HCT116 (cell line): Measurements from ENCODE around the gene SLC16A4. TPM values are rescaled to one million over a fixed set of nuclear protein-coding genes. Genes with fewer than 3 reads are reported as not detected.

Experiments
- ATAC-seq: fragments of 200-7000 bp; cut with Tn5 transposase; 2 replicates; pipeline ENCODE4 v1.9.1; 2020; ENCODE audit warnings: mild to moderate bottlenecking, moderate library complexity
- BruUV-seq: library from RNA; stranded (reverse); fragments of 400-500 nt; replicated peaks from 2 replicates; lab custom pipeline; 2021; lab: Mats Ljungman, UMichigan
- CTCF ChIA-PET: fragments of 300-600 bp; sonication (Branson Sonifier 250); formaldehyde crosslinking; loops from one replicate; lab custom pipeline; 2021; ENCODE audit warnings: antibody characterized with exemption; lab: Charles Lee
- POLR2A ChIA-PET: fragments of 300-600, 350-600 bp; sonication (Branson Sonifier 250); formaldehyde crosslinking; loops from one replicate; lab custom pipeline; 2021; ENCODE audit warnings: antibody characterized with exemption; lab: Charles Lee
- RAD21 ChIA-PET, 2 experiments: fragments of 300-600 bp; sonication (Branson Sonifier 250); formaldehyde crosslinking; loops; one replicate each; lab custom pipeline; 2023; ENCODE audit warnings: low total read pairs in 2 of 2; ENCODE audit not compliant: uncharacterized antibody in 2 of 2, unreplicated experiment in 2 of 2, low non-redundant PET in 1 of 2; lab: Charles Lee
- DNase-seq: peaks from one replicate; pipeline ENCODE4 v3.0.0-alpha.2; 2010; ENCODE audit warnings: low read depth, low spot score
- H2AFZ ChIP-seq: fragments of 200-600 bp; shearing (Covaris generic), sonication (generic); 2 replicates; pipeline ENCODE4 v1.6.1; 2017; ENCODE audit warnings: low read depth, mixed run types, mixed read lengths, antibody characterized with exemption, low read length; ENCODE audit not compliant: poor library complexity, severe bottlenecking
- H3K27ac ChIP-seq: 2 replicates; pipeline ENCODE4 v1.5.1; 2012; ENCODE audit warnings: low read depth, low read length
- H3K27me3 ChIP-seq: fragments of 200-600 bp; sonication (generic); 2 replicates; pipeline ENCODE4 v1.6.1; 2016; ENCODE audit warnings: mixed run types, low read length, mixed read lengths; ENCODE audit not compliant: insufficient read depth
- H3K36me3 ChIP-seq, 2 experiments: fragments of 200-500 bp in 1 of 2; fragments of 200-600 bp in 1 of 2; sonication (Bioruptor generic) in 1 of 2; sonication (generic) in 1 of 2; 2 replicates each; pipeline versions ENCODE4 v1.5.1 to v1.6.1; 2014 to 2016; ENCODE audit warnings: low read length in 2 of 2, inconsistent platforms in 1 of 2, mixed read lengths in 1 of 2, mixed run types in 1 of 2; ENCODE audit not compliant: insufficient read depth in 2 of 2, control insufficient read depth in 1 of 2
- H3K4me1 ChIP-seq, 2 experiments: fragments of 200-600 bp in 1 of 2; sonication (generic) in 1 of 2; 2 replicates each; pipeline versions ENCODE4 v1.5.1 to v1.6.1; 2012 to 2017; ENCODE audit warnings: low read length in 2 of 2, inconsistent platforms in 1 of 2, mild to moderate bottlenecking in 1 of 2, mixed read lengths in 1 of 2, mixed run types in 1 of 2, moderate library complexity in 1 of 2; ENCODE audit not compliant: insufficient read depth in 2 of 2, control insufficient read depth in 1 of 2
- H3K4me2 ChIP-seq: fragments of 200-600 bp; sonication (generic); 2 replicates; pipeline ENCODE4 v1.6.1; 2017; ENCODE audit warnings: mixed run types, low read length, mixed read lengths
- H3K4me3 ChIP-seq, 2 experiments: fragments of 200-600 bp in 1 of 2; sonication (generic) in 1 of 2; replicated peaks in 1 of 2; 2 replicates each; pipeline ENCODE4 v1.5.1; 2011 to 2016; ENCODE audit warnings: low read length in 2 of 2, control low read depth in 1 of 2, low read depth in 1 of 2, mild to moderate bottlenecking in 1 of 2, mixed read lengths in 1 of 2, mixed run types in 1 of 2
- H3K79me2 ChIP-seq: fragments of 200-600 bp; sonication (generic); 2 replicates; pipeline ENCODE4 v1.6.1; 2017; ENCODE audit warnings: mild to moderate bottlenecking, mixed run types, low read length, moderate library complexity, mixed read lengths; ENCODE audit not compliant: insufficient read depth
- H3K9ac ChIP-seq: fragments of 200-600 bp; sonication (generic); 2 replicates; pipeline ENCODE4 v1.6.1; 2016; ENCODE audit warnings: low read length, mixed read lengths
- H3K9me2 ChIP-seq: fragments of 200-600 bp; sonication (generic), shearing (Covaris generic); 2 replicates; pipeline ENCODE4 v1.6.1; 2017; ENCODE audit warnings: mixed run types, mild to moderate bottlenecking, moderate library complexity; ENCODE audit not compliant: insufficient read depth
- H3K9me3 ChIP-seq, 2 experiments: fragments of 200-500 bp in 1 of 2; fragments of 200-600 bp in 1 of 2; sonication (Bioruptor generic) in 1 of 2; sonication (generic) in 1 of 2; 2 replicates each; pipeline ENCODE4 v1.6.1; 2014 to 2017; ENCODE audit warnings: low read length in 2 of 2, mixed read lengths in 2 of 2, inconsistent platforms in 1 of 2, low read depth in 1 of 2, mild to moderate bottlenecking in 1 of 2, mixed run types in 1 of 2, moderate library complexity in 1 of 2; ENCODE audit not compliant: control insufficient read depth in 1 of 2, insufficient read depth in 1 of 2
- H4K20me1 ChIP-seq: fragments of 200-600 bp; sonication (generic), shearing (Covaris generic); 2 replicates; pipeline ENCODE4 v1.6.1; 2017; ENCODE audit warnings: mixed run types, mild to moderate bottlenecking, moderate library complexity; ENCODE audit not compliant: insufficient read depth
- CEBPB ChIP-seq: IDR thresholded peaks from 2 replicates; pipeline ENCODE4 v1.6.1; 2012; ENCODE audit warnings: low read depth
- CTCF ChIP-seq, 3 experiments: fragments of 200-600 bp in 1 of 3; sonication (generic) in 1 of 3; IDR thresholded peaks in 2 of 3; conservative IDR thresholded peaks in 1 of 3; 2 replicates each; pipeline ENCODE4 v1.5.1; 2012 to 2017; ENCODE audit warnings: low read depth in 2 of 3, low read length in 2 of 3, antibody characterized with exemption in 1 of 3, borderline replicate concordance in 1 of 3, control low read depth in 1 of 3, mild to moderate bottlenecking in 1 of 3, mixed read lengths in 1 of 3, mixed run types in 1 of 3, moderate library complexity in 1 of 3; ENCODE audit not compliant: insufficient read depth in 1 of 3
- EGR1 ChIP-seq: IDR thresholded peaks from 2 replicates; pipeline ENCODE4 v1.6.1; 2012; ENCODE audit warnings: low read depth
- EZH2 ChIP-seq: fragments of 200-600 bp; sonication (generic); IDR thresholded peaks from 2 replicates; pipeline ENCODE4 v1.6.1; 2017; ENCODE audit warnings: antibody characterized with exemption, mixed run types
- EZH2phosphoT487 ChIP-seq: fragments of 200-600 bp; IDR thresholded peaks from 2 replicates; pipeline ENCODE4 v1.6.1; 2018; ENCODE audit warnings: antibody characterized with exemption, borderline replicate concordance
- FOSL1 ChIP-seq: IDR thresholded peaks from 2 replicates; pipeline ENCODE4 v1.6.1; 2012; ENCODE audit warnings: low read depth
- JUND ChIP-seq: IDR thresholded peaks from 2 replicates; pipeline ENCODE4 v1.6.1; 2012
- MAX ChIP-seq: IDR thresholded peaks from 2 replicates; pipeline ENCODE4 v1.6.1; 2012
- POLR2A ChIP-seq: IDR thresholded peaks from 2 replicates; pipeline ENCODE4 v1.7.0; 2011; ENCODE audit warnings: borderline replicate concordance; ENCODE audit not compliant: insufficient read depth, insufficient read length; ENCODE audit errors: extremely low read depth
- POLR2AphosphoS5 ChIP-seq: IDR thresholded peaks from 2 replicates; pipeline ENCODE4 v1.6.1; 2011; ENCODE audit warnings: mild to moderate bottlenecking, low read depth, low read length, moderate library complexity
- RAD21 ChIP-seq: IDR thresholded peaks from 2 replicates; pipeline ENCODE4 v1.6.1; 2012; ENCODE audit warnings: low read depth, mild to moderate bottlenecking
- REST ChIP-seq: IDR thresholded peaks from 2 replicates; pipeline ENCODE4 v1.6.1; 2012; ENCODE audit warnings: low read depth
- SP1 ChIP-seq: IDR thresholded peaks from 2 replicates; pipeline ENCODE4 v1.6.1; 2012; ENCODE audit warnings: low read depth
- ZFX ChIP-seq: fragments of 450-650 bp; IDR thresholded peaks from 2 replicates; pipeline ENCODE4 v1.6.1; 2017
- intact Hi-C: fragments of 100-400 bp; cut with micrococcal nuclease; formaldehyde crosslinking; loops from 2 replicates; pipeline ENCODE4 v1.10.0; 2022
- total RNA-seq: library from RNA; stranded (reverse); gene quantifications from one replicate; pipeline ENCODE4 v1.2.1, GENCODE V29; 2021; ENCODE audit not compliant: unreplicated experiment

Gene SLC16A4
- total RNA-seq, 1 experiment from 2014 or later = 0.20 TPM

- ATAC-seq (no peak), DNase-seq (no peak)
- H4K20me1 ChIP-seq = no peaks in the 10 kb centered on the region
- no peaks in the 10 kb centered on the region for H3K9me2 ChIP-seq
- H3K36me3 ChIP-seq = no peaks in the 10 kb centered on the region
- ChIA-PET CTCF (no interaction called here), POLR2A (no interaction called here), RAD21 (no interaction called here)
- no peak overlapping the region for H3K4me3 ChIP-seq
- BruUV-seq = no TSS peak
- no peak for TF ChIP-seq FOSL1
- TF ChIP-seq REST = no peak
- no peak for TF ChIP-seq CEBPB
- no peak for TF ChIP-seq EZH2
- no peak for TF ChIP-seq EGR1
- TF ChIP-seq POLR2AphosphoS5 = no peak
- no peak for TF ChIP-seq CTCF (IDR thresholded peaks at IDR 0.05 in 2 of 3, conservative IDR thresholded peaks at IDR 0.05 in 1 of 3; ENCODE audit: borderline replicate concordance in 1 of 3, insufficient read depth in 1 of 3, low read depth in 2 of 3, low read length in 2 of 3)
- no peak for TF ChIP-seq SP1
- TF ChIP-seq POLR2A = no peak
- no peak for TF ChIP-seq ZFX
- TF ChIP-seq MAX = no peak
- no peak for TF ChIP-seq RAD21
- no peak for TF ChIP-seq EZH2phosphoT487
- TF ChIP-seq JUND = no peak
- peaks cover 0 to 7% of the 10 kb centered on the region in 2 experiments; a peak in 1 of 4 replicates for H3K4me1 ChIP-seq
- intact Hi-C loops = no loop called here
- no peak overlapping the region for H3K27ac ChIP-seq
- no peaks in the 10 kb centered on the region for H3K9me3 ChIP-seq
- H3K9ac ChIP-seq = no peak overlapping the region
- H2AFZ ChIP-seq = no peak overlapping the region
- H3K79me2 ChIP-seq = no peaks in the 10 kb centered on the region
- H3K27me3 ChIP-seq = 0 out of 2 replicates have a peak, but pooled peaks cover 2% of the 10 kb centered on the region
- no peak overlapping the region for H3K4me2 ChIP-seq
Observed at GRCh38 chr1:110425612-110426152, 34.9 kb upstream of the SLC16A4 start.
